ENCODE data around the gene CHST15.

DNA sequence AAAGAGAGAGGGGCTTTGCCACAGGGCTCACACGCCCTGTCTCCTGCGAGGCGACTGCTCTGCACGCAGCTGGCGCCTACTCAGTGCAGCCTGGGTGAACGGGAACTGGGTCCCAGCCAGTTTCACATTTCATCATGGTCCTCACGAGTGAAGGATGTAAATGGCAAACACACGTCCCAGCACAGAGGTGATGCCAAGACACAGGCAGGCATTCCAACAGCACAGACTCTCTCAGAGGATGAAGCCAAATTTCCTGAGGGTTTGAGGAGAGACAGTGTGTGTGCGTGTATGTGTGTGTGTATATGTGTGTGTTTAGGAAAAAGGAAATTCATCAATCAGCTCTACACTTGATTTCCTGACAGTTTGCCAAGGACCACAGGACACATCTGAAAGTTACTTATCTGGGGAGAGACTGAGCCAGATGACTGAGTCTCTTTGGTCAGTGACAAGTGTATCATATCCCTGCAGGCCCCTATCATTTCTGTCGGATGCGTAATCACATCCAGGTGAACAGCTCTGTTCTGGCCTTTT, 53.9 kb downstream of the CHST15 start:
- TF ChIP-seq CTCF (IDR thresholded peaks at IDR 0.05; ENCODE audit: low read depth, low read length, poor library complexity, severe bottlenecking) = no peak
- no peak for TF ChIP-seq EZH2phosphoT487 (IDR thresholded peaks at IDR 0.05; ENCODE audit: borderline replicate concordance, low read length)
